Measurements from ENCODE around the gene LTBP1.

The LTBP1 gene

DNA sequence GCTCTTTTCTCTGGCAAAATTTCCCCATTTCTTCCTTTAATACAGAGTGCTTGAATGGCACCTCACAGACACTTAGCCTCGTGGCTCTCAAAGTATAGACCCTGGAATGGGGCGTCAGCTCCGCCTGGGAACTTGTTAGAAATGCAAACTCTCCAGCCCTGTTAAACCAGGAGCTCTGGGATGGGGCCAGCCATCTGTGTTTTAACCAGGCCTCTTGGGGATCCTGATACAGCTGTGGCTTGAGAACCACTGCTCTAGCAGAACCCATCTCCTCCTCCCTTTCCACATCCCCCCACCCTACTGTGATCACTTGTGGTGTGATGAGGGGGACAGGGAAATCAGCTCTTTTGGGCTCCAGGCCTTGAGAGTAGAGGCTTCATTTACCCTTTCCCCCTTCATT lies 15.9 kb downstream of the LTBP1 start:
- peaks cover 6% of the 10 kb centered on the region for H3K27me3 ChIP-seq (ENCODE audit: insufficient read depth, poor library complexity, severe bottlenecking)
- H3K27ac ChIP-seq (replicated peaks): no peak overlapping the region
- TF ChIP-seq, protein P1, sequence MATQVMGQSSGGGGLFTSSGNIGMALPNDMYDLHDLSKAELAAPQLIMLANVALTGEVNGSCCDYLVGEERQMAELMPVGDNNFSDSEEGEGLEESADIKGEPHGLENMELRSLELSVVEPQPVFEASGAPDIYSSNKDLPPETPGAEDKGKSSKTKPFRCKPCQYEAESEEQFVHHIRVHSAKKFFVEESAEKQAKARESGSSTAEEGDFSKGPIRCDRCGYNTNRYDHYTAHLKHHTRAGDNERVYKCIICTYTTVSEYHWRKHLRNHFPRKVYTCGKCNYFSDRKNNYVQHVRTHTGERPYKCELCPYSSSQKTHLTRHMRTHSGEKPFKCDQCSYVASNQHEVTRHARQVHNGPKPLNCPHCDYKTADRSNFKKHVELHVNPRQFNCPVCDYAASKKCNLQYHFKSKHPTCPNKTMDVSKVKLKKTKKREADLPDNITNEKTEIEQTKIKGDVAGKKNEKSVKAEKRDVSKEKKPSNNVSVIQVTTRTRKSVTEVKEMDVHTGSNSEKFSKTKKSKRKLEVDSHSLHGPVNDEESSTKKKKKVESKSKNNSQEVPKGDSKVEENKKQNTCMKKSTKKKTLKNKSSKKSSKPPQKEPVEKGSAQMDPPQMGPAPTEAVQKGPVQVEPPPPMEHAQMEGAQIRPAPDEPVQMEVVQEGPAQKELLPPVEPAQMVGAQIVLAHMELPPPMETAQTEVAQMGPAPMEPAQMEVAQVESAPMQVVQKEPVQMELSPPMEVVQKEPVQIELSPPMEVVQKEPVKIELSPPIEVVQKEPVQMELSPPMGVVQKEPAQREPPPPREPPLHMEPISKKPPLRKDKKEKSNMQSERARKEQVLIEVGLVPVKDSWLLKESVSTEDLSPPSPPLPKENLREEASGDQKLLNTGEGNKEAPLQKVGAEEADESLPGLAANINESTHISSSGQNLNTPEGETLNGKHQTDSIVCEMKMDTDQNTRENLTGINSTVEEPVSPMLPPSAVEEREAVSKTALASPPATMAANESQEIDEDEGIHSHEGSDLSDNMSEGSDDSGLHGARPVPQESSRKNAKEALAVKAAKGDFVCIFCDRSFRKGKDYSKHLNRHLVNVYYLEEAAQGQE (IDR thresholded peaks at IDR 0.05; ENCODE audit: insufficient replicate concordance, low read depth): no peak
- no peak for TF ChIP-seq GABPA (IDR thresholded peaks at IDR 0.05; ENCODE audit: low read depth)
- no peak for TF ChIP-seq SPI1 (IDR thresholded peaks at IDR 0.05; ENCODE audit: borderline replicate concordance, low read depth)
- TF ChIP-seq POLR2AphosphoS5 (IDR thresholded peaks at IDR 0.05; ENCODE audit: low read depth): no peak
- TF ChIP-seq, protein P2, sequence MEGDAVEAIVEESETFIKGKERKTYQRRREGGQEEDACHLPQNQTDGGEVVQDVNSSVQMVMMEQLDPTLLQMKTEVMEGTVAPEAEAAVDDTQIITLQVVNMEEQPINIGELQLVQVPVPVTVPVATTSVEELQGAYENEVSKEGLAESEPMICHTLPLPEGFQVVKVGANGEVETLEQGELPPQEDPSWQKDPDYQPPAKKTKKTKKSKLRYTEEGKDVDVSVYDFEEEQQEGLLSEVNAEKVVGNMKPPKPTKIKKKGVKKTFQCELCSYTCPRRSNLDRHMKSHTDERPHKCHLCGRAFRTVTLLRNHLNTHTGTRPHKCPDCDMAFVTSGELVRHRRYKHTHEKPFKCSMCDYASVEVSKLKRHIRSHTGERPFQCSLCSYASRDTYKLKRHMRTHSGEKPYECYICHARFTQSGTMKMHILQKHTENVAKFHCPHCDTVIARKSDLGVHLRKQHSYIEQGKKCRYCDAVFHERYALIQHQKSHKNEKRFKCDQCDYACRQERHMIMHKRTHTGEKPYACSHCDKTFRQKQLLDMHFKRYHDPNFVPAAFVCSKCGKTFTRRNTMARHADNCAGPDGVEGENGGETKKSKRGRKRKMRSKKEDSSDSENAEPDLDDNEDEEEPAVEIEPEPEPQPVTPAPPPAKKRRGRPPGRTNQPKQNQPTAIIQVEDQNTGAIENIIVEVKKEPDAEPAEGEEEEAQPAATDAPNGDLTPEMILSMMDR (IDR thresholded peaks at IDR 0.05; ENCODE audit: insufficient read depth, low read length): no peak
- DNase-seq (ENCODE audit: low read depth in 1 of 2, low spot score in 1 of 2): no peak
- no peak overlapping the region for H3K4me3 ChIP-seq (replicated peaks; ENCODE audit: insufficient read depth, low read length)

DNA sequence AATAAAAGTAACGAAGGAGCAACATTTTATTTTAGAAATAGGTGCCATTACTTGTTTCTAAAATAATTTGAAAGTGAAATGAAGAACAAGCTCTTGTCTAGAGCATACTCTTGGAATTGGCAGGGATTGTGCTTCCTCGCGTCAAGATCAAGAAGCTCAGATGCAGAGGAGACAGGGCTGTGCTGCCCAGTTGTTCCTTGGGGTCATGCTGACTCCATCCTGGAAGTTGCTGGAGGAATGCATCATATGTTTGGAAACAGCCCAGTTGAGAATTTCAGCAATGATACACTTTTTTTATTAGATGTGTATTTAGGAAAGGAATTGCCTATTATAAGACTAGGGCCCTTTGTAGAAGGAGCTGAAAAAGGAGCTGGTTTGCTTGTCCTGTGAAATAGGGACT lies 17.2 kb downstream of the LTBP1 start:
- no peak for DNase-seq (ENCODE audit: low read depth in 1 of 2, low spot score in 1 of 2)
- Histone ChIP-seq H3K27ac (replicated peaks) (no peak overlapping the region), H3K4me3 (replicated peaks; ENCODE audit: insufficient read depth, low read length) (no peak overlapping the region), H3K27me3 (ENCODE audit: insufficient read depth, poor library complexity, severe bottlenecking) (peaks cover 6% of the 10 kb centered on the region)
- TF ChIP-seq GABPA (IDR thresholded peaks at IDR 0.05; ENCODE audit: low read depth) (no peak), POLR2AphosphoS5 (IDR thresholded peaks at IDR 0.05; ENCODE audit: low read depth) (no peak), SPI1 (IDR thresholded peaks at IDR 0.05; ENCODE audit: borderline replicate concordance, low read depth) (no peak)
- TF ChIP-seq, protein P1 (IDR thresholded peaks at IDR 0.05; ENCODE audit: insufficient replicate concordance, low read depth): no peak
- TF ChIP-seq, protein P2 (IDR thresholded peaks at IDR 0.05; ENCODE audit: insufficient read depth, low read length): no peak

DNA sequence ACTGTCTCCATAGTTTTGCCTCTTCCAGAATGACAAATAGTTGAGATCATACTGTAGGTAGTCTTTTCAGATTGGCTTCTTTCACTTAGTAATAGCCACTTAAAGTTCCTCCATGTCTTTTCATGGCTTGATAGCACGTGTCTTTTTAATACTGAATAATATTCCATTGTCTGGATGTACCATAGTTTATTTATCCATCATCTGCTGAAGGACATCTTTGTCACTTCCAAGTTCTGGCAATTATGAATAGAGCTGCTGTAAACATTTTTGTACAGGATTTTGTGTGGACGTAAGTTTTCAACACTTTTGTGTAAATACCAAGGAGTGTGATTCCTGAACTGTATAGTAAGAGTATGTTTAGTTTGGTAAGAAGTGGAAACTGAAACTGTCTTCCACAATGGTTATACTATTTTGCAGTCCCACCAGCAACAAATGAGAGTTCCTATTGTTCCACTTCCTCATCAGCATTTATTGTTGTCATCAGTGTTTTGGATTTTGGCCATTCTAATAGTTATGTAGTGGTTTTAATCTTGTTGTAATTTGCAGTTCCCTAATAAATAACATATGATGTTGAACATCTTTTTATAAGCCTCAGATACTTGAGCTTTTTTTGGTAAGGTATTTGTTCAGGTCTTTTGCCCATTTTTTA lies 18.9 kb downstream of the LTBP1 start:
- peak; percentile 32; the same call in 1 of the 2 replicates for TF ChIP-seq SPI1 (IDR thresholded peaks at IDR 0.05; ENCODE audit: borderline replicate concordance, low read depth)
- TF ChIP-seq, protein P2 (IDR thresholded peaks at IDR 0.05; ENCODE audit: insufficient read depth, low read length): no peak
- Histone ChIP-seq H3K27me3 (ENCODE audit: insufficient read depth, poor library complexity, severe bottlenecking) (peaks cover 3% of the 10 kb centered on the region), H3K27ac (replicated peaks) (no peak overlapping the region), H3K4me3 (replicated peaks; ENCODE audit: insufficient read depth, low read length) (no peak overlapping the region)
- DNase-seq (ENCODE audit: low read depth in 1 of 2, low spot score in 1 of 2): no peak

Measured in HL-60 (cell line).